Measurements from ENCODE around the gene TSPAN1.
"Not testable (repeated sequence)": the region's sequence is repeated elsewhere in the genome, so short reads cannot be mapped to it uniquely, and the experiment has no call there.

TSPAN1 gene

GRCh38 chr1:46220808-46221207 lies 45.9 kb downstream of the TSPAN1 start:
- DNase-seq = no peak

GRCh38 chr1:46221749-46222148 lies 46.9 kb downstream of the TSPAN1 start:
- no peak for DNase-seq

GRCh38 chr1:46223055-46223454 lies 48.2 kb downstream of the TSPAN1 start:
- not testable (repeated sequence) for DNase-seq

- peak; percentile 83 for DNase-seq
These were observed 48.6 kb downstream of the TSPAN1 start for GRCh38 chr1:46223472-46223943.

- DNase-seq = no peak
These were observed 50.1 kb downstream of the TSPAN1 start for GRCh38 chr1:46224966-46225365.

GRCh38 chr1:46231231-46231630 lies 56.3 kb downstream of the TSPAN1 start:
- not testable (repeated sequence) for DNase-seq

Data from fibroblast of skin of abdomen (primary cell).